IMR-90 (cell line): ENCODE results near the gene SPOCK3.

Experiments
- CEBPB ChIP-seq: IDR thresholded peaks from 2 replicates; pipeline ENCODE4 v1.6.1; 2012; ENCODE audit warnings: low read depth, low read length, improper control_type of control experiment
- CTCF ChIP-seq: conservative IDR thresholded peaks from 2 replicates; pipeline ENCODE4 v1.5.1; 2012; ENCODE audit warnings: mild to moderate bottlenecking, low read depth, low read length, improper control_type of control experiment
- FOS ChIP-seq: fragments of 150-350 bp; IDR thresholded peaks from 2 replicates; pipeline ENCODE4 v1.6.1; 2016; ENCODE audit warnings: low read depth, low read length
- MAFK ChIP-seq: IDR thresholded peaks from 2 replicates; pipeline ENCODE4 v1.6.1; 2012; ENCODE audit warnings: low read depth, low read length, improper control_type of control experiment
- MAZ ChIP-seq: IDR thresholded peaks from 2 replicates; pipeline ENCODE4 v1.6.1; 2012; ENCODE audit warnings: low read depth, mild to moderate bottlenecking, low read length, improper control_type of control experiment, moderate library complexity, borderline replicate concordance
- MXI1 ChIP-seq: IDR thresholded peaks from 2 replicates; pipeline ENCODE4 v1.6.1; 2012; ENCODE audit warnings: low read depth, mild to moderate bottlenecking, low read length, moderate library complexity, borderline replicate concordance
- POLR2A ChIP-seq: IDR thresholded peaks from 2 replicates; pipeline ENCODE4 v1.6.1; 2012; ENCODE audit warnings: mild to moderate bottlenecking, low read depth, low read length
- RAD21 ChIP-seq: IDR thresholded peaks from 2 replicates; pipeline ENCODE4 v1.6.1; 2012; ENCODE audit warnings: low read length, improper control_type of control experiment
- SMC3 ChIP-seq: fragments of 150-350 bp; IDR thresholded peaks from 2 replicates; pipeline ENCODE4 v1.6.1; 2016; ENCODE audit warnings: low read depth, mild to moderate bottlenecking, antibody characterized with exemption, low read length, moderate library complexity
- USF2 ChIP-seq: fragments of 150-350 bp; IDR thresholded peaks from 2 replicates; pipeline ENCODE4 v1.6.1; 2017; ENCODE audit warnings: mild to moderate bottlenecking, antibody characterized with exemption, low read length, low read depth

GRCh38 chr4:167079762-167080161 lies 154.5 kb downstream of the SPOCK3 start:
- TF ChIP-seq CTCF, result no peak
- no peak for TF ChIP-seq POLR2A
- no peak for TF ChIP-seq SMC3
- TF ChIP-seq MAZ, result no peak
- TF ChIP-seq MAFK, result no peak
- TF ChIP-seq FOS, result no peak
- no peak for TF ChIP-seq CEBPB
- no peak for TF ChIP-seq USF2
- TF ChIP-seq RAD21, result no peak
- TF ChIP-seq MXI1, result no peak
